ENCODE data around the gene LPP.

DNA sequence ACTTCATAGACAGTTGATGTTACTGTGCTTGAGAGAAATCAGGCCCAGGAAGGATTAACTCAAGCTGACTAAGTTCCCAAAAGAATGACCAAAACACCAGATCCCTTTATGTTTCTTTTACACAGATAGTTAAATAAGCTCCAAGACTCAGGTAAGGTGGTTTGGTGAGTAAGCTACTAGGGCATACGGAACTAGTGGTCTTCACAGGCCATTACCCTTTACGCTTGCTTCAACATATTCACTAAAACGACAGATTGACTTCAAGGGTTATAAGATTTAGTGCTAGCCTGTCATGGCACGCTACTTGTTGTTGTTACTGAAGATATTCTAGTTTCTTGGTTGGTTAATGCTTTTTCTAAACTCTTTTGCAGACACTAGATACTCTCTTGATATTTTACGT is 369.3 kb downstream of the LPP start:
- TF ChIP-seq CTCF (IDR thresholded peaks at IDR 0.05) (no peak), POLR2AphosphoS5 (IDR thresholded peaks at IDR 0.05) (peak in 1 of 2 donors; percentile 20), POLR2A (IDR thresholded peaks at IDR 0.05; ENCODE audit: low read depth) (no peak), EP300 (IDR thresholded peaks at IDR 0.05) (no peak)
